GM21528 (cell line): ENCODE data around the gene MAGI2.

Source experiments
- ATAC-seq: cut with Tn5 transposase; IDR thresholded peaks from one replicate; pipeline ENCODE4 v1.9.1; 2021; ENCODE audit warnings: mild to moderate bottlenecking, moderate library complexity; ENCODE audit not compliant: unreplicated experiment, low FRiP score

The MAGI2 gene

DNA sequence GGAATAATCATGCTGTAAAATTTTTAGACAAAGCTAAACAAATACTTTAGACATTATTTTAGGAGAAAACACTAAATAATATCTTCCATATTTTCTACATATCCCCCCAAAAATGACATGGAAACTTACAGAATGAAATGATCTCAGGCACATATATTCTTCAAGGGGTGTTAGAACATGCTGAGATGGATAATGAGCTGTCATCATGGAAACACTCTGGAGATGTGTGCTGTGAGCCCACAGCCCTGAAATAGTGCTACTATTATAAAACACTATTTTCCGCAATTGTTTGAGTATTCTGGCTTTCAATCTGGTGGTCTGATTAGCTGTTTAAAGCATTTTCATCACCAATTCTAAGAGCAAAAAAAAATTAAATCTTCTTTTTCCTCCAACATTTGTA is 1269.2 kb downstream of the MAGI2 start:
- ATAC-seq = no peak

DNA sequence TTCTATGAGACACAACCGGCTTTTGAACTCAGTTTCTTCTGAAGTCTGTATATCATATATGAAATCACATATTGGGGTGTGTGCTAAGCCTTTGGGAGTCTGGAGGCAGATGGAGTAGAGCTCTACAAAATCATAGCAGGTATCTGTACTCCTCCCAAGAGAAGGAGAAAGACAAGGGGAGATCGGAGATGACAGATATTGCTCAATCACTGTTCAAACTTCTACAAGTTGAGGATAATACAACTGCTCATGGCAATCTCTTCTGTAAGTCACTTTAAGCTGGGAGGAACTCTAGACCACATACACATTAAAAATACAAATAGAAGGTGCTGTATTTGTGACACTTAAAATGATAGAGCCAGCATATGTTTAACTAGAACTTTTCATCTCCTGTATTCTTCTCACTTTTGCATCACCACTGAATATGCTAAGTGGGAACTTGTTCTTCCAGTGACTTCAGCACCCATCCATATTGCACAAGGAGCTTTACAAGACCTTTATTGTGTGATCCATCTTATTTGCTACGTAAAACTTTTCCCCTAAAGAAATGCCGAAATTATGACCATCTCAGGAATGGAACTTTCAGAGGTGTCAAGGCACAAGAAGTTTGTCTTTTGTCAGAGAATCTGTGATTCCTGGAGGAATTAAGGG is 1273.5 kb downstream of the MAGI2 start:
- no peak for ATAC-seq

- ATAC-seq = no peak
Measured at GRCh38 chr7:78179211-78179610, 1274.3 kb downstream of the MAGI2 start.

GRCh38 chr7:78178319-78178718 is 1275.1 kb downstream of the MAGI2 start:
- ATAC-seq = no peak

DNA sequence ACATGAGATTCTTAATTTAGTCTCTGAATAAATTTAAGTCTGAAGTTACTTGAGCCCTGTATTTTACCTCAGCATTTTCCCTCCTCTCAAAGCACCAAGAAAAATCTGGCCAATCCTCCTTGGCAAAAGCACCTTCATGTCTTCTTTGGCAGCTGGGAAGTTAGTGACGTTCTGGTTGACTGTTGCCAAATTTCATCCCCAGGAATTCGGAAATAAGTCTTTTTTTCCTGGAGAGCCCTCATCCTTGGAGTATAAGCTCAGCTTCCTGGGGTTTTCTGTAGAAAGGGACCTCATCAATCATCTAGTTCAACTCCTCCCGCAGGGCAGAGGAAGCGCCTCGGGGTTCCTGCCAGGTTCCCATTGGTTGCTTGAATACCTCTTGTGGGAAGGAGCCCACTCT is 1277.3 kb downstream of the MAGI2 start:
- no peak for ATAC-seq

GRCh38 chr7:78175330-78176100 is 1278.0 kb downstream of the MAGI2 start:
- no peak for ATAC-seq

DNA sequence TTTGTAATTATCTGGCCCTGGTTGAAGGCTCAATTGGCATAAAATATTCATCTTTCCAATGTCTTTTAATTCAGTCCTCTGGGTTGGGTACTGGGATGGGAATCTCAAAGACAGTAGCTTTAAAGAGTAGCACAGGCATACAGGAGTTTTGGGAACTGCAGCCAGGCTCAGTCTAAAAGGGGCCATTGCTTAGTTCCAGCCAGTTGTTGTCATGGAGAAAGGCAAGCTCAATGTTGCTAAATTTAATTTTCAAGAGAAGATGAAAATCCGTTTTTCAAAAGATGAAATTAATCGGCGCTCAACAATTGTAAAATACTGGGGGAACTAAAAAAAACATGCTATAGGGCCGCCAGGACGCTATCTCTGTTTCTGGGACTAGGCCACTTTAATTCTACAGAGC is 1279.8 kb downstream of the MAGI2 start:
- ATAC-seq = no peak

GRCh38 chr7:78172933-78173591 is 1280.4 kb downstream of the MAGI2 start:
- no peak for ATAC-seq

DNA sequence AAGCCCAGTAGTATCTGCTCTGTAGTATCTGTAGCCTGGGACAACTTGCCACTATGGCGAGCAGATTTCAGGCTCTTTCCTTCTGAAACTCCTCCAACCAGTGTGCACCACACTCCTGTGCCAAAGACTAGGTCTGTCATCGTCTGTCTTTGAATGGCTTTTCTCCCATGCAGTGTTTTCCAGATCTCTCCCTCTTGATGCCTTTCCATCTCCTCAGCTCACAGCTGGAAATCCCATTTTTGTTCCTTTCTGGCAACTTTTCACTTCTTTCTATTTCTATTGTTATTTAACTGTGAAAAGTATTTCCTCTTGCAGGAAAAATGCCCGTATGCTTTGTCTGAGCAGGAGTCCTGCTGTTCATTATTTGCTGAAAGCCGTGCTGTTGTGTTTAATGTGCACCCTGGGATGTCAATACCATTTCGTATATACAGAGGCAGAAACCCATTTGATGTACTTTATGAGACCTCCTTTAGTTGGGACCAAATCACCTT is 1281.2 kb downstream of the MAGI2 start:
- no peak for ATAC-seq

DNA sequence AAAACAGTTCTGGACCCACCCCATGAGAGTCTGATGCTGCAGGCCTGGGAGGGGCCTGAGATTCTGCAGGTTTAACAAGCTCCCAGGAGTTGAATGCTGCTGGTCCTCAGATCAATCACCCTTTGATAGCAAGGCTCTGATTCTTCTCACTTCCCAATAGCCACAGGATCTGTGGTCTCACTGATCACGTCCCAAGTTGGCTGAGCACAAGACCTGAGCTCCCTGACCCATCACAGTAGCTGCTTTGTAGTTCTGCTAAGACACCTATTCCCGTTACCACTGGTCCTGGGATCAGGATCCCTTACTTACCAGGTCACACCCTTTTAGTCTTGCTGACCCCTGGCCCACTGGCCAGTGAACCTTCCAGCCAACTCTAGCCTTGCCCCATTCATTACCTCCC is 1282.1 kb downstream of the MAGI2 start:
- ATAC-seq = no peak

DNA sequence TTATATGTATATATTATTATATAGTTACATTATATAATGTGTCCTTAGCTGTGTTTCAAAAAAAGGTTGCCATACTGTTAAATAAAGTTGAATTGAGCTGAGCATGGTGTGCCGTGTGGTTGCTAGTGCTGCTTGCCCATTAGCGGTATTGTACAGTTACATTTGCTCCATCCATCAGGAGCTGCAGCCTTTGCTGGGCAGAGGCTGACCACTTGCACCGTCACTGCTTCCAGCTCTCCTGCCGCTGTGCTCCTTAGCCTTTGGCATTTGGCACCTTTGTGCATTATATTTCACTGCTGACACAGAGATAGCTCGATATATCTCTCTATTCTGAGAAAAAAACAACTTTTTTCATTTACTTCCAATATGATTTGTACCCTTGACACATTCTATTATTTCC is 1282.7 kb downstream of the MAGI2 start:
- ATAC-seq = no peak

DNA sequence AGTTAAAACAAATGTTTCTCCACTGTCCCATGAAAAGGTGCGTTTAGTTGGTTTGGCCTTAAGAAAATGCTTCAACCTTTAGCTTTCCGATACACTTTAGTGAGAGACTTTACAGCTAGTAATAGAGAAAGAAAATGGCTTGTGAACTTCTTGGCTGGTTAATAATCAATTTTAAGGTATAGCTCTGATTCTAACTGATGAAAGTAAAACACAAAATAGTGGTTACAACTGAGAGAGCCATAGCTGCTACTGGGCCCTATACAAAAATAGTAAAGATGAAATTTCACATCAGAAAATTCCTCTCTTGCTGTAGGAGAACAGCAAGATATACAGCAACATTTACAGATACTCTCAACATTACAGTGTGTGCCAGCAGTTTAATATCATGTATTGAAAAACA is 1283.5 kb downstream of the MAGI2 start:
- ATAC-seq = no peak

DNA sequence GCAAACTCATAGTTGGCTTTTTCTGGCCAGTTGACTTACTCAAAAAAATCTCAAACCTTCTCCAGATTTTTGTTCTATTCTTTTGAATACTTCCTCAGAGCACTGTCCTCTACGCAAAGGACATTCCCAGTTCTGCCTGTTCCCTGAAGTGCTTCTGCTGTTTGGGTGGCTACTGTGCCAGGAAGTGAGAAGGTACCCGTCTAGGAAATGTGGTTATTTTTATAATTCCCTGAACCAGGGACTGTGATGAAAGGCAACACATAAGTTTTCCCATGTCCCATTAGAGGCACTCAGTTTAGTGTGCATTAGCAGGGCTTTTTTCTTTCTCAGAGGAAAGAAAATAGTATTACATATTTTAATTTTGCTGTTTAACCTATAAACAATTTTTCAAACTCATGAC is 1284.6 kb downstream of the MAGI2 start:
- no peak for ATAC-seq

GRCh38 chr7:78167860-78168259 is 1285.6 kb downstream of the MAGI2 start:
- no peak for ATAC-seq

DNA sequence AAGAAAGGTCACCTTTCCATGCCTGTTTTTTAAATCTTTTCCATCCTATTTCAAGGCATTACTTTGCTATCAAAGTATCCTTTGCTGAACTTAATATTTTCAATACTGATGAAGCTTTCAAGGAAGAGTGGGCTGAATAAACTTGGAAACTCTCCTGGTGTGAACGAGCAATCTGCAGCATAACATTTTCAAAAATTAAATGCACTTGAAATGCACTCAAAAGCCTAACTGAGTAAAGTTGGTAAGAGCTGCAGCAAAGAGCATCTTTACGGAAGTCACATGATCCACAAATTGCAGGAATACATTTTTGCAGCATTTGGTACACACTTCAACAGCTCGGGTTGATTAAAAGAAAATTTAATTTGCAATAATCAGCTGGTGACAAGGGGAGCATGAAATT is 1287.6 kb downstream of the MAGI2 start:
- no peak for ATAC-seq

DNA sequence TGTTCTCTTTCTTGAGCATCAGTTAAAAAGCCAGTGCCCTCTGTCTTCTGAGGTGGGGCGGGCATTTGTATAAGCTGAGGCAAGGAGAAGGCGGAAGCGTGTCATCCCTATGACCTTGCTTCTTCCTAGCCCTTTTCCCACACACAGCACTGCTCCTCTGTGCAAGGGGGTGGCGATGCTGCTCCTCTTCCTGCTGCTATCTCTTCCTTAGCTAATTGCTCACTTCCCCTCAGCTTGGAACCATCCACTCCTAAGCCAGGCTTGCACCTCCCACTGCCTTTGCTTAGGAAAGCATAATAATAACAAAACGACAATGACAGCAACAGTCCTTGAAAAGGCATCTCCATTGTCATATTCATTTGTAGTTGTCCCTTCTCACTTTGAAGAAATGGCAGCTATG is 1288.0 kb downstream of the MAGI2 start:
- ATAC-seq = no peak

GRCh38 chr7:78164459-78164858 is 1289.0 kb downstream of the MAGI2 start:
- ATAC-seq = no peak

- no peak for ATAC-seq
Measured at GRCh38 chr7:78161781-78162180, 1291.7 kb downstream of the MAGI2 start.

DNA sequence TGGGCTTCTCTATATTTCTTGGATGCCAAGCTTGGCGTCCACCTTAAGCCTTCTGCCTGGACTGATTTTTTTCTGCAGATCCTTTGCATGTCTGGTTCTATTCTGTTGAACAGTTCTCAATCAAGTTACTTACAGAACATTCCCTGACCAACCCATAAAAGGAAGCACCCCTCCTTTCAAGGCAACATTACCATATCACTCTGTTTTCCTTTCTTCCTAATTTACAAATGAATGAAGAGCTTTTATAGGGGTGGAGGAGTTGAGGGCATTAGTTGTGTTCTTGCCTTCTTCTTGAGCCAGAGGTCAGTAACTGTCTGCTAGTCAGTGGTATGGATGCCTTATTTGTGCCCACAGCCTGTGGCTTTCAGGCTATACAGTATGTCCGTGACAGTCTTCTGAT is 1293.9 kb downstream of the MAGI2 start:
- no peak for ATAC-seq

DNA sequence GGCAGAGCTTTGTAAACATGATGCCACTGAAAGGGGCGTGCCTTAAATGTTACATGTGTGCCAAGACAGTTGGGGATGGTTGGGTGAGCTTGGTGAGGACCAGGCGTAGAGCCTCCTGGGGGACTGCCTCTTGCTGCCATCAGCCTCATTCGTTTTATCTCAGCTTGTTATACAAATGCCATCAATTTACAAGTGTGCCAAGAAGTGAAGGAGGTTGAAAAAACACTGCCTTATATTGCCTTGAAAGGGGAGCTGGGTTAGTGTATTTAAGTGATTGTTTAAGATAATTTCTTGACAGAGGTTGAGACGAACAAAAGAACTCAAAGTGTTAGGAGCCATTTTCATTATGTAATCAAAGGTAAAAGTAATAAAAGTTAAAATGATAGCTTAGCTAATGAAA is 1300.2 kb downstream of the MAGI2 start:
- ATAC-seq = no peak

GRCh38 chr7:78151229-78151628 is 1302.2 kb downstream of the MAGI2 start:
- ATAC-seq = no peak

- ATAC-seq = no peak
Measured at GRCh38 chr7:78149787-78150186, 1303.7 kb downstream of the MAGI2 start.
